Adrenal gland (tissue), 5 donors: ENCODE measurements around the gene SUCLG1.

Experiments
- CTCF ChIP-seq, 6 experiments: fragments of 450-650 bp in 4 of 6; fragments of 200-600 bp in 2 of 6; sonication (generic) in 1 of 6; IDR thresholded peaks; 1 replicate in 5 of 6; 2 replicates in 1 of 6; pipeline versions ENCODE4 v1.5.1 to v1.8.0; 2016 to 2021; ENCODE audit warnings: antibody characterized with exemption in 6 of 6, mild to moderate bottlenecking in 2 of 6, moderate library complexity in 1 of 6
- POLR2A ChIP-seq, 2 donors: fragments of 450-650 bp; IDR thresholded peaks; one replicate each; pipeline ENCODE4 v1.6.1; 2017; ENCODE audit warnings: antibody characterized with exemption in 2 of 2, mild to moderate bottlenecking in 2 of 2, moderate library complexity in 1 of 2
- donor health status: DM: no; HTN: no; CAD: no.

- TF ChIP-seq POLR2A (IDR thresholded peaks at IDR 0.05), result no peak
- no peak for TF ChIP-seq CTCF (IDR thresholded peaks at IDR 0.05)
Observed at GRCh38 chr2:84386336-84387040, 72.6 kb downstream of the SUCLG1 start.
